Gastrocnemius medialis (tissue), 4 donors: ENCODE data around the gene OR10H4.
"Not testable (repeated sequence)": the region's sequence is repeated elsewhere in the genome, so short reads cannot be mapped to it uniquely, and the experiment has no call there.

Experiments
- POLR2A ChIP-seq, 2 donors: fragments of 450-650 bp; IDR thresholded peaks; one replicate each; pipeline ENCODE4 v1.6.1; 2017; ENCODE audit warnings: antibody characterized with exemption in 2 of 2, mild to moderate bottlenecking in 2 of 2, moderate library complexity in 2 of 2
- TF ChIP-seq, protein P1 (sequence below), 5 experiments: fragments of 450-650 bp in 3 of 5; fragments of 200-600 bp in 2 of 5; sonication (generic) in 2 of 5; IDR thresholded peaks in 4 of 5; conservative IDR thresholded peaks in 1 of 5; 1 replicate in 4 of 5; 2 replicates in 1 of 5; pipeline ENCODE4 v1.5.1; 2016 to 2019; ENCODE audit warnings: antibody characterized with exemption in 5 of 5, mild to moderate bottlenecking in 3 of 5, moderate library complexity in 3 of 5

DNA sequence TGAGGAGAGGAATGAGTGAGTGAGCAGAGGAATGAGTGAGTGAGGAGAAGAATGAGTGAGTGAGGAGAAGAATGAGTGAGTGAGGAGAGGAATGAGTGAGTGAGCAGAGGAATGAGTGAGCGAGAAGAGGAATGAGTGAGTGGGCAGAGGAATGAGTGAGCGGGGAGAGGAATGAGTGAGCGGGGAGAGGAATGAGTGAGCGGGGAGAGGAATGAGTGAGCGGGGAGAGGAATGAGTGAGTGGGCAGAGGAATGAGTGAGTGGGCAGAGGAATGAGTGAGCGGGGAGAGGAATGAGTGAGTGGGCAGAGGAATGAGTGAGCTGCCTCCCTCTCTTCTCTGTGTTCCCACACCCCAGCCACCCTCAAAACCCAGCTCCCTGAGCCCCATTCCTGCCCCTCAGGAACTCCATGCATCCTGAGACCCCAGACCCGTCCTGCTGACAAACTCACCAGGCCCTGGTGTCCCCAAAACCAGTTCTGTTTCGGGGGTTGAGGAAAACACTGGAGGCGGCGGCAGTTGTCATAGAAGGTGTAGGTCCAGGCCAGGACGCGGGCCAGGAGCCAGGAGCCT, 15.0 kb upstream of the OR10H4 start:
- not testable (repeated sequence) for TF ChIP-seq POLR2A (IDR thresholded peaks at IDR 0.05)
- TF ChIP-seq, protein P1, sequence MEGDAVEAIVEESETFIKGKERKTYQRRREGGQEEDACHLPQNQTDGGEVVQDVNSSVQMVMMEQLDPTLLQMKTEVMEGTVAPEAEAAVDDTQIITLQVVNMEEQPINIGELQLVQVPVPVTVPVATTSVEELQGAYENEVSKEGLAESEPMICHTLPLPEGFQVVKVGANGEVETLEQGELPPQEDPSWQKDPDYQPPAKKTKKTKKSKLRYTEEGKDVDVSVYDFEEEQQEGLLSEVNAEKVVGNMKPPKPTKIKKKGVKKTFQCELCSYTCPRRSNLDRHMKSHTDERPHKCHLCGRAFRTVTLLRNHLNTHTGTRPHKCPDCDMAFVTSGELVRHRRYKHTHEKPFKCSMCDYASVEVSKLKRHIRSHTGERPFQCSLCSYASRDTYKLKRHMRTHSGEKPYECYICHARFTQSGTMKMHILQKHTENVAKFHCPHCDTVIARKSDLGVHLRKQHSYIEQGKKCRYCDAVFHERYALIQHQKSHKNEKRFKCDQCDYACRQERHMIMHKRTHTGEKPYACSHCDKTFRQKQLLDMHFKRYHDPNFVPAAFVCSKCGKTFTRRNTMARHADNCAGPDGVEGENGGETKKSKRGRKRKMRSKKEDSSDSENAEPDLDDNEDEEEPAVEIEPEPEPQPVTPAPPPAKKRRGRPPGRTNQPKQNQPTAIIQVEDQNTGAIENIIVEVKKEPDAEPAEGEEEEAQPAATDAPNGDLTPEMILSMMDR (IDR thresholded peaks at IDR 0.05 in 4 of 5, conservative IDR thresholded peaks at IDR 0.05 in 1 of 5), result not testable (repeated sequence)
